ENCODE data around the gene HMGCS1. TPM values are rescaled to one million over a fixed set of nuclear protein-coding genes. Genes with fewer than 3 reads are reported as not detected.
A peak's percentile ranks its signal among the peaks of the same experiment; 100 is the strongest.
"Not testable (repeated sequence)": the region's sequence is repeated elsewhere in the genome, so short reads cannot be mapped to it uniquely, and the experiment has no call there.

HMGCS1 gene
- total and polyA plus RNA-seq, 2 donors from 2014 or later: 30.9 to 55.1 TPM

DNA sequence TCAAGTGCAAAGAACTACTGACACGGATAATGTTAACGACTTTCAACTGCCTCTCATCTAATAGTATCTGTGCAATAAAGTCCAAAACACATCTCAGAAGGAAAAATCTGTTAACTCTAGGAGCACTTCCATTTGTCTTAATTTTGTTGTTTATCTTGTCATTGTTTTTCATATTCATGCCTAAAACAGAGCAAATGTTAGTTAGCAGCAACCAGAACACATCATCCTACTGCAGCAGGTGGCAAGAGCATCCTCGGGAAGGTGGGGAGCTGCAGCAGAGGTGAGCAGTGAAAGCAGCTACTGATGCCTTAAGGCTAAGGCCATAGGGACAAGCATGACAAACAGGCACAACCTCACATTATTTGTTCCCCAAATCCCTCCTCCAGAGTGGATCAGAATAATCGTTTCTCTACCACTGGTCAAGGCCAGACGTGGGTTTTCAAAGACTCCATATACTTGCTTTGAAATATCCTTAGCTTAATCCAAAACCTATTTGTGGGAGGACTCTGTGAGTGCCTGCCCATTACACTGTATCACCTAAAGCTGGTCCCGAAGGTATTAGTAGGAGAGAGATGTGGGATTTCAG, 1.0 kb downstream of the HMGCS1 start:
- Histone ChIP-seq H3K4me3 (ENCODE audit: low read length in 3 of 3) (peak overlapping the region; percentile 82 to 97 (median 96)), H3K27me3 (ENCODE audit: control insufficient read depth, insufficient read depth, low read length) (no peaks in the 10 kb centered on the region), H3K4me1 (ENCODE audit: control insufficient read depth in 2 of 3, insufficient read depth in 2 of 3, low read depth in 1 of 3, low read length in 3 of 3) (peaks cover 0 to 18% (median 16%) of the 10 kb centered on the region in 3 donors), H3K9me3 (ENCODE audit: control insufficient read depth in 2 of 3, insufficient read depth in 1 of 3, low read length in 3 of 3) (no peaks in the 10 kb centered on the region), H3K27ac (ENCODE audit: low read depth in 2 of 2, low read length in 2 of 2) (peak overlapping the region; percentile 96), H3K36me3 (ENCODE audit: control insufficient read depth in 2 of 3, insufficient read depth in 3 of 3, low read length in 3 of 3) (no peaks in the 10 kb centered on the region), H3K9ac (ENCODE audit: low read length in 3 of 3) (peak overlapping the region; percentile 61 to 94 (median 87))
- DNase-seq (no peak), FAIRE-seq (no peak)
- intact Hi-C loops (cut with DNase I): no loop called here
- TF ChIP-seq, protein P1, sequence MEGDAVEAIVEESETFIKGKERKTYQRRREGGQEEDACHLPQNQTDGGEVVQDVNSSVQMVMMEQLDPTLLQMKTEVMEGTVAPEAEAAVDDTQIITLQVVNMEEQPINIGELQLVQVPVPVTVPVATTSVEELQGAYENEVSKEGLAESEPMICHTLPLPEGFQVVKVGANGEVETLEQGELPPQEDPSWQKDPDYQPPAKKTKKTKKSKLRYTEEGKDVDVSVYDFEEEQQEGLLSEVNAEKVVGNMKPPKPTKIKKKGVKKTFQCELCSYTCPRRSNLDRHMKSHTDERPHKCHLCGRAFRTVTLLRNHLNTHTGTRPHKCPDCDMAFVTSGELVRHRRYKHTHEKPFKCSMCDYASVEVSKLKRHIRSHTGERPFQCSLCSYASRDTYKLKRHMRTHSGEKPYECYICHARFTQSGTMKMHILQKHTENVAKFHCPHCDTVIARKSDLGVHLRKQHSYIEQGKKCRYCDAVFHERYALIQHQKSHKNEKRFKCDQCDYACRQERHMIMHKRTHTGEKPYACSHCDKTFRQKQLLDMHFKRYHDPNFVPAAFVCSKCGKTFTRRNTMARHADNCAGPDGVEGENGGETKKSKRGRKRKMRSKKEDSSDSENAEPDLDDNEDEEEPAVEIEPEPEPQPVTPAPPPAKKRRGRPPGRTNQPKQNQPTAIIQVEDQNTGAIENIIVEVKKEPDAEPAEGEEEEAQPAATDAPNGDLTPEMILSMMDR (IDR thresholded peaks at IDR 0.05; ENCODE audit: borderline replicate concordance, extremely low read depth, insufficient read depth): no peak

DNA sequence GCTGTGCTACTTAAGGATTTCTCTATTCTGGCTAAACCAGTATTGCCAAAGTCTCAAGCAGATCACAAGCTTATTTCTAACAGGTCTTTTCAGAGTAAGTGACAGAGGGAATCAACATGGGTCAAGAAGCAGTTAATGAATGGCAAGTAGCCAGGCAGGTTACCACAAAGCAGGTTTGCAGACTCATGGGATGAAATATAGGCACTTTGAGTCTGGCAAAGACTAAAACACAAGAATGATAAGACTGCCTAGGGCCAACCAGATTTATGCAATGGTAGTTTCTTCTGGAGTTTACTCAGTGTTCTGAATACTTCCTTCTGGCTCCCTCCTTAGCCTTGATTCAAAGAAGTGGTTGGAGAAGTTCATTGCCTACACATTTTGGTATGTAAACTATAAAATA, 3.6 kb downstream of the HMGCS1 start:
- Histone ChIP-seq H3K27me3 (ENCODE audit: control insufficient read depth, insufficient read depth, low read length) (no peaks in the 10 kb centered on the region), H3K4me1 (ENCODE audit: control insufficient read depth in 2 of 3, insufficient read depth in 2 of 3, low read depth in 1 of 3, low read length in 3 of 3) (peaks cover 0 to 18% (median 16%) of the 10 kb centered on the region in 3 donors), H3K9me3 (ENCODE audit: control insufficient read depth in 2 of 3, insufficient read depth in 1 of 3, low read length in 3 of 3) (no peaks in the 10 kb centered on the region), H3K4me3 (ENCODE audit: low read length in 3 of 3) (no peak overlapping the region), H3K36me3 (ENCODE audit: control insufficient read depth in 2 of 3, insufficient read depth in 3 of 3, low read length in 3 of 3) (no peaks in the 10 kb centered on the region), H3K9ac (ENCODE audit: low read length in 3 of 3) (no peak overlapping the region), H3K27ac (ENCODE audit: low read depth in 2 of 2, low read length in 2 of 2) (no peak overlapping the region)
- intact Hi-C loops (cut with DNase I): no loop called here
- TF ChIP-seq, protein P1 (IDR thresholded peaks at IDR 0.05; ENCODE audit: borderline replicate concordance, extremely low read depth, insufficient read depth): no peak
- FAIRE-seq (no peak), DNase-seq (peak in 3 of 5 donors; percentile 22 to 69 (median 53))

DNA sequence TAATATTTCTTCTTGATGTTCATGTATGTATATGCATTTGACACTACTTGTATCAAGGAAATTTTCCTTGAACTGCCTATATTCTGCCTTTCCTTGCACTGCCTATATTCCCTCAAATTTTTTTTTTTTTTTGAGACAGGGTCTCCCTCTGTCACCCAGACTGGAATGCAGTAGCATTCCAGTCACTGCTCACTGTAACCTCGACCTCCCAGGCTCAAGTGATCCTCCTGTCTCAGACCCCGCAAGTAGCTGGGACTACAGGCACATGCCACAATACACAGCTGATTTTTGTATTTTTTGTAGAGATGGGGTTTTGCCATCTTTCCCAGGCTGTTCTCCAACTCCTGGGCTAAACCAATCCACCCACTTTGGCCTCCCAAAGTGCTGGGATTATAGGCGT, 4.1 kb downstream of the HMGCS1 start:
- no peak overlapping the region for H3K27ac ChIP-seq (ENCODE audit: low read depth in 2 of 2, low read length in 2 of 2)
- H3K4me1 ChIP-seq (ENCODE audit: control insufficient read depth in 2 of 3, insufficient read depth in 2 of 3, low read depth in 1 of 3, low read length in 3 of 3): peaks cover 0 to 18% (median 16%) of the 10 kb centered on the region in 3 donors
- H3K9ac ChIP-seq (ENCODE audit: low read length in 3 of 3): no peak overlapping the region
- TF ChIP-seq, protein P1 (IDR thresholded peaks at IDR 0.05; ENCODE audit: borderline replicate concordance, extremely low read depth, insufficient read depth): no peak
- H3K27me3 ChIP-seq (ENCODE audit: control insufficient read depth, insufficient read depth, low read length): no peaks in the 10 kb centered on the region
- no peak for DNase-seq
- H3K9me3 ChIP-seq (ENCODE audit: control insufficient read depth in 2 of 3, insufficient read depth in 1 of 3, low read length in 3 of 3): no peaks in the 10 kb centered on the region
- H3K36me3 ChIP-seq (ENCODE audit: control insufficient read depth in 2 of 3, insufficient read depth in 3 of 3, low read length in 3 of 3): no peaks in the 10 kb centered on the region
- intact Hi-C loops (cut with DNase I): no loop called here
- FAIRE-seq: no peak
- no peak overlapping the region for H3K4me3 ChIP-seq (ENCODE audit: low read length in 3 of 3)

DNA sequence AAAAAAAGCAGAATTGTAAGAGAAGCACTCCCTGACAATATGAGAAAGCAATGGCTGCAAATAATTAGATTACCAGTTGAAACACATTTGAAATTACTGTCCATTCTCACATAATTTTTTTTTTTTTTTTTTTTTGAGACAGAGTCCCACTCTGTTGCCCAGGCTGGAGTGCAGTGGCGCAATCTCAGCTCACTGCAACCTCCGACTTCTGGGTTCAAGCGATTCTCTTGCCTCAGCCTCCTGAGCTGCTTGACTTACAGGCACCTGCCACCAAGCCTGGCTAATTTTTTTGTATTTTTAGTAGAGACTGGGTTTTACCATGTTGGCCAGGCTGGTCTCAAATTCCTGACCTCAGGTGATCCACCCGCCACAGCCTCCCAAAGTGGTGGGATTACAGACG, 6.3 kb downstream of the HMGCS1 start:
- H3K27me3 ChIP-seq (ENCODE audit: control insufficient read depth, insufficient read depth, low read length); H3K4me3 ChIP-seq (ENCODE audit: low read length in 3 of 3); H3K9me3 ChIP-seq (ENCODE audit: control insufficient read depth in 2 of 3, insufficient read depth in 1 of 3, low read length in 3 of 3); intact Hi-C loops (cut with DNase I); DNase-seq; H3K9ac ChIP-seq (ENCODE audit: low read length in 3 of 3); H3K27ac ChIP-seq (ENCODE audit: low read depth in 2 of 2, low read length in 2 of 2); H3K36me3 ChIP-seq (ENCODE audit: control insufficient read depth in 2 of 3, insufficient read depth in 3 of 3, low read length in 3 of 3); FAIRE-seq: not testable (repeated sequence)
- peaks cover 0 to 12% (median 6%) of the 10 kb centered on the region in 3 donors for H3K4me1 ChIP-seq (ENCODE audit: control insufficient read depth in 2 of 3, insufficient read depth in 2 of 3, low read depth in 1 of 3, low read length in 3 of 3)

Measured in kidney (tissue), 14 donors.